Osteocyte (in vitro differentiated cells): ENCODE data around the gene AKT1. TPM values are rescaled to one million over a fixed set of nuclear protein-coding genes. Genes with fewer than 3 reads are reported as not detected.
A peak's percentile ranks its signal among the peaks of the same experiment; 100 is the strongest.

ENCODE experiments used
- DNase-seq: peaks from one replicate; pipeline ENCODE4 v3.0.0; 2021; ENCODE audit warnings: mixed read lengths; ENCODE audit not compliant: unreplicated experiment; ENCODE audit errors: extremely low spot score
- H3K27ac Mint-ChIP-seq: one replicate; pipeline ENCODE4 v1.8.0; 2021; ENCODE audit warnings: mild to moderate bottlenecking, mixed read lengths; ENCODE audit not compliant: unreplicated experiment
- H3K27me3 Mint-ChIP-seq: one replicate; pipeline ENCODE4 v1.8.0; 2021; ENCODE audit warnings: mixed read lengths; ENCODE audit not compliant: unreplicated experiment
- H3K36me3 Mint-ChIP-seq: one replicate; pipeline ENCODE4 v1.8.0; 2021; ENCODE audit warnings: mixed read lengths; ENCODE audit not compliant: unreplicated experiment
- H3K4me1 Mint-ChIP-seq: one replicate; pipeline ENCODE4 v1.8.0; 2021; ENCODE audit warnings: mixed read lengths; ENCODE audit not compliant: unreplicated experiment
- H3K4me3 Mint-ChIP-seq: one replicate; pipeline ENCODE4 v1.8.0; 2021; ENCODE audit warnings: mild to moderate bottlenecking, moderate library complexity, mixed read lengths; ENCODE audit not compliant: unreplicated experiment
- H3K9me3 Mint-ChIP-seq: one replicate; pipeline ENCODE4 v1.8.0; 2021; ENCODE audit warnings: mixed read lengths; ENCODE audit not compliant: unreplicated experiment
- total RNA-seq: library from RNA; stranded (reverse); gene quantifications from 2 replicates; pipeline ENCODE4 v1.2.1, GENCODE V29; 2021
- TF ChIP-seq, protein P1 (sequence below): fragments of 200-600 bp; sonication (generic); IDR thresholded peaks from 2 replicates; pipeline ENCODE4 v1.5.0; 2021; ENCODE audit warnings: antibody characterized with exemption, mild to moderate bottlenecking, moderate library complexity

The AKT1 gene
- total RNA-seq, 1 donor from 2014 or later, result 157 TPM

DNA sequence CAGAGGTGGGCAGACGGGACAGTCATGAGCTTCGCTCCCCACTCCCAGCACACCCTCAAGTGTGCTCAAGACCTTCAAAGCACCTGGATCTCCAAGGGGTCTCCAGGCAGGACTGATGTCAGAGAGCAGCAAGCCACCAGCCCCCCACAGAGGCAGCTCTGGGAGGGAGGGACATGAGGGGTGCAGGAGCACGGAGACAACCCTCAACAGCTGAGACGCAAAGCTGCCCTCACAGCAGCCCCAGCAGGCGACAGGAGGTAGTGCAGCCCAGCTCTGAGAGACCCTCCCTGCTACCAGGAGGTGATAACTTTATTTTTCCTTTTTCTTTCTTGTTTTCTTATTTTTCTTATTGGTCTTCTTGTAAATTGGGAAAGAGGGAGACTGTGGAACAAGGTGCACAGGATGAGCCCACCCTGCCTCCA lies 24.7 kb downstream of the AKT1 start:
- H3K36me3 Mint-ChIP-seq, result peaks cover 32% of the 10 kb centered on the region
- no peak for DNase-seq
- TF ChIP-seq, protein P1, sequence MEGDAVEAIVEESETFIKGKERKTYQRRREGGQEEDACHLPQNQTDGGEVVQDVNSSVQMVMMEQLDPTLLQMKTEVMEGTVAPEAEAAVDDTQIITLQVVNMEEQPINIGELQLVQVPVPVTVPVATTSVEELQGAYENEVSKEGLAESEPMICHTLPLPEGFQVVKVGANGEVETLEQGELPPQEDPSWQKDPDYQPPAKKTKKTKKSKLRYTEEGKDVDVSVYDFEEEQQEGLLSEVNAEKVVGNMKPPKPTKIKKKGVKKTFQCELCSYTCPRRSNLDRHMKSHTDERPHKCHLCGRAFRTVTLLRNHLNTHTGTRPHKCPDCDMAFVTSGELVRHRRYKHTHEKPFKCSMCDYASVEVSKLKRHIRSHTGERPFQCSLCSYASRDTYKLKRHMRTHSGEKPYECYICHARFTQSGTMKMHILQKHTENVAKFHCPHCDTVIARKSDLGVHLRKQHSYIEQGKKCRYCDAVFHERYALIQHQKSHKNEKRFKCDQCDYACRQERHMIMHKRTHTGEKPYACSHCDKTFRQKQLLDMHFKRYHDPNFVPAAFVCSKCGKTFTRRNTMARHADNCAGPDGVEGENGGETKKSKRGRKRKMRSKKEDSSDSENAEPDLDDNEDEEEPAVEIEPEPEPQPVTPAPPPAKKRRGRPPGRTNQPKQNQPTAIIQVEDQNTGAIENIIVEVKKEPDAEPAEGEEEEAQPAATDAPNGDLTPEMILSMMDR, result peak; percentile 51
- H3K4me1 Mint-ChIP-seq, result peaks cover 13% of the 10 kb centered on the region
- H3K4me3 Mint-ChIP-seq, result no peak overlapping the region
- H3K9me3 Mint-ChIP-seq, result no peaks in the 10 kb centered on the region
- H3K27me3 Mint-ChIP-seq, result no peaks in the 10 kb centered on the region
- peak overlapping the region; percentile 38 for H3K27ac Mint-ChIP-seq

DNA sequence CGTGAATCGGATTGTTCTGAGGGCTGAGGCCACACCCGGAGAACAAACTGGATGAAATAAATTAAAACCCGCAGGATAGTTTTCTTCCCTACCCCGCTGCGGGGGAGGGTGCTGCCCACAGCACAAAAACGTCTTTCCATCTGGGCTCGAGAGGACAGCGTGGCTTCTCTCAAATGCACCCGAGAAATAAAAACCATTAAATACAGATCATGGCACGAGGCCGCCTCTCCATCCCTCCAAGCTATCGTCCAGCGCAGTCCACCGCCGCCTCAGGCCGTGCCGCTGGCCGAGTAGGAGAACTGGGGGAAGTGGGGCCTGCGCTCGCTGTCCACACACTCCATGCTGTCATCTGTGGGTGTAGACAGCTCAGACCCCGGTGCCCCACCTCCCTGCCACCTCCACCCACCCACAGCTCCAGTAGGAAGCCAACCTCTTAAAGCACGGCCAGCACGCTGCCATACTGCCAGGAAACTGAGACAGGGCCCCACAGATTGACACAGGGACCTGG lies 25.4 kb downstream of the AKT1 start:
- DNase-seq, result no peak
- Mint-ChIP-seq H3K4me1 (peaks cover 13% of the 10 kb centered on the region), H3K4me3 (no peak overlapping the region), H3K27ac (peak overlapping the region; percentile 14), H3K27me3 (no peaks in the 10 kb centered on the region), H3K36me3 (peaks cover 32% of the 10 kb centered on the region), H3K9me3 (no peaks in the 10 kb centered on the region)
- TF ChIP-seq, protein P1, result no peak

DNA sequence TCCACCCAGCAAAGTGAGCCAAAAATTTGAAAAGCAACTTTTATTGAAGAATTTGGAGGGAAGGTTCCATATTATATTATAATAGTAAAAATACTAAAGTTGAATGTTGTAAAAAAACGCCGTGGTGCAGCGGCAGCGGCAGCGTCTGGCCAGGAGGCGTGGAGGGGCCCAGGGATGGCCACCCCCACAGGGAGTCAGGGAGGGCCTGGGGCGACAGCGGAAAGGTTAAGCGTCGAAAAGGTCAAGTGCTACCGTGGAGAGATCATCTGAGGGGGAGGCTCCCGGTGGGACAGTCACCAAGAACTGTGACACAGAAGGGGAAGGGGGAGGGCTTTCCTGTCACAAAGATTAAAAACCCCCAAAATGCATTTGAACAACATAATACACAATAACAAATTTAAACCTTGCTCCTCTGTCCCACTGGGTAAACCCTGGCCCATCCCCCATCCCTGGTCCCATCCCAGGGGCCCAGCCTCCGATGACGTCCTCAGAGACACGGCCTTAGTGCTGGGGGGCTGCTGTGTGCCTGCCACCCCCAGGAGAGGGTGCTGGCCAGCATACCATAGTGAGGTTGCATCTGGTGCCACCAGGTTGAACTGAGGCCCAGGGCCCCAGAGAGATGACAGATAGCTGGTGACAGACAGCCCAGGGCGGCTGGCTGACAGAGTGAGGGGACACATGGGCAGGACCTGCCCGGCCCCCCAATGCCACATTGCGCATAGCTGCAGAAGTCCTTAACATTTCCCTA lies 26.1 kb downstream of the AKT1 start:
- Mint-ChIP-seq H3K27me3 (no peaks in the 10 kb centered on the region), H3K9me3 (no peaks in the 10 kb centered on the region), H3K4me3 (no peak overlapping the region), H3K27ac (no peak overlapping the region), H3K36me3 (peaks cover 32% of the 10 kb centered on the region), H3K4me1 (peaks cover 13% of the 10 kb centered on the region)
- TF ChIP-seq, protein P1, result no peak
- DNase-seq, result no peak

DNA sequence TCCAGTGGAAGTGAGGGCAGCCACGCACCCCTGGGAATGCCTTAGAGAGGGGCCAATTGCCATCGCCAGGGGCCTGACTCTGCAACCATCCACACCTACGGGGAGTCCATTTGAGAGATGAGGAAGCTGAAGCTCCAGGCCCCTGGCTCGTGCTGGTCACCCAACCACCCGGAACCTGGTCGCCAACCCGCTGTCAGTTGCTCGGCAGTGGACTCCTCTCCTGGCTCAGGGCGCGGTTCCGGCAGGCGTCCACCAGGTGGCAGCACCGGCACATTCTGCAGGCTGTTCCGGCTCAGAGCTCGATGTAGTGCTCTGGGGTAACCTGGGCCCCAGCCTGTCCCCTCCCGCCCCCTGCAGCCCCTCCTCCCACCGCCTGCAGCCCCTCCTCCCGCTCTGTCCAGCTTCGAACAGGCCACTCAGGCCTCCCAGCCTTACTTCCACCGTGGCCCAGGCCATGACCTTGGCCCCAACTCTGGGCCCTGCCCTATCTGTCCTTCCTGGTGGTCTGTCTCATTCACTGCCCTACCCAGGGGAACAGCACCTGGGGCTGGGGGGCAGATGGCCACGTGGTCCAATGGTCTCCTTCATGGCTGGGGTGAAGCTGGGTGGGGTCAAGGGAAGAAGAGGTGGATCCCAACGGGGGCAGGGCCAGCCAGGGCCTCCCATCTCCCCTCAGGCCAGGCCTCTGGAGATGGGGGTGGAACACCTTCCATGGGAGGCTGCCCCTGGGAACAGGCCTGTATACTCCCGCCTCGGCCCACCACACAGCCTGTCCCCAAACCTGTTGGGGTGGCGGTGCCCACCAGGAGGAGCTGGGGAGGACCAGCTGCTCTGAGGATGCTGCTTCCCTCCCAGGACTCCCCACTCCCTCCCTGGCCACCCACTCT lies 26.9 kb downstream of the AKT1 start:
- H3K4me1 Mint-ChIP-seq, result peaks cover 13% of the 10 kb centered on the region
- DNase-seq, result peak; percentile 97
- no peak overlapping the region for H3K4me3 Mint-ChIP-seq
- H3K27me3 Mint-ChIP-seq, result no peaks in the 10 kb centered on the region
- TF ChIP-seq, protein P1, result peak; percentile 95
- H3K36me3 Mint-ChIP-seq, result peaks cover 32% of the 10 kb centered on the region
- no peaks in the 10 kb centered on the region for H3K9me3 Mint-ChIP-seq
- H3K27ac Mint-ChIP-seq, result no peak overlapping the region

DNA sequence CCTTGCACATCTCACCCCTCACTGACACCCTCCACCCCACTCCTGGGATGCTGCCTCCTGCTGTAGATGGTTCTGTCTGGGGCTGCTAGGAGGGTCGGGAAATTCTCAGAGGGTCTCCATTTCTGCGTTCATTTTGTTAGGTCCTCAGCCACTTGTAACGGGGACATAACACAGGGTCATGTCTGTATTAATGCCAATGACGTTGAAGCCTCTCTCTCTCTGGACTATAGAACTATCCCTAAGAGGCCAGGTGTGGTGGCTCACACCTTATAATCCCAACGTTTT lies 28.0 kb downstream of the AKT1 start:
- TF ChIP-seq, protein P1, result no peak
- H3K27me3 Mint-ChIP-seq, result no peaks in the 10 kb centered on the region
- no peak overlapping the region for H3K4me3 Mint-ChIP-seq
- H3K27ac Mint-ChIP-seq, result no peak overlapping the region
- H3K9me3 Mint-ChIP-seq, result no peaks in the 10 kb centered on the region
- H3K4me1 Mint-ChIP-seq, result peaks cover 13% of the 10 kb centered on the region
- peaks cover 27% of the 10 kb centered on the region for H3K36me3 Mint-ChIP-seq
- no peak for DNase-seq
